Amniotic epithelial cell (primary cell): ENCODE measurements around the gene GAB2.

Experiments
- DNase-seq: peaks from one replicate; pipeline ENCODE4 v3.0.0-alpha.2; 2010; ENCODE audit warnings: low read depth

GAB2 gene

GRCh38 chr11:78400116-78400515 is 17.5 kb downstream of the GAB2 start:
- DNase-seq: no peak

- no peak for DNase-seq
Measured at GRCh38 chr11:78399136-78399535, 18.5 kb downstream of the GAB2 start.

- no peak for DNase-seq
Measured at GRCh38 chr11:78398715-78399114, 18.9 kb downstream of the GAB2 start.

- peak; percentile 36 for DNase-seq
Measured at GRCh38 chr11:78397398-78397797, 20.2 kb downstream of the GAB2 start.

GRCh38 chr11:78395597-78395996 is 22.0 kb downstream of the GAB2 start:
- no peak for DNase-seq

GRCh38 chr11:78392854-78393253 is 24.8 kb downstream of the GAB2 start:
- DNase-seq: no peak

GRCh38 chr11:78391424-78391823 is 26.2 kb downstream of the GAB2 start:
- DNase-seq: no peak

GRCh38 chr11:78390809-78391208 is 26.8 kb downstream of the GAB2 start:
- DNase-seq: no peak

GRCh38 chr11:78386215-78386941 is 31.2 kb downstream of the GAB2 start:
- no peak for DNase-seq

GRCh38 chr11:78385205-78385604 is 32.4 kb downstream of the GAB2 start:
- no peak for DNase-seq

- no peak for DNase-seq
Measured at GRCh38 chr11:78384231-78384630, 33.4 kb downstream of the GAB2 start.

GRCh38 chr11:78381865-78382264 is 35.8 kb downstream of the GAB2 start:
- no peak for DNase-seq

- DNase-seq: peak; percentile 55
Measured at GRCh38 chr11:78380615-78381051, 37.0 kb downstream of the GAB2 start.

- DNase-seq: peak; percentile 30
Measured at GRCh38 chr11:78379039-78379670, 38.5 kb downstream of the GAB2 start.

GRCh38 chr11:78377625-78378418 is 39.8 kb downstream of the GAB2 start:
- no peak for DNase-seq

GRCh38 chr11:78376858-78377257 is 40.8 kb downstream of the GAB2 start:
- DNase-seq: no peak

GRCh38 chr11:78374917-78375316 is 42.7 kb downstream of the GAB2 start:
- no peak for DNase-seq

GRCh38 chr11:78373689-78374088 is 43.9 kb downstream of the GAB2 start:
- DNase-seq: no peak

GRCh38 chr11:78372114-78372768 is 45.4 kb downstream of the GAB2 start:
- DNase-seq: no peak

- DNase-seq: no peak
Measured at GRCh38 chr11:78371221-78371891, 46.3 kb downstream of the GAB2 start.

- DNase-seq: no peak
Measured at GRCh38 chr11:78370406-78371172, 47.0 kb downstream of the GAB2 start.
